IMR-90 (cell line): ENCODE measurements around the gene GPR35. TPM values are rescaled to one million over a fixed set of nuclear protein-coding genes. Genes with fewer than 3 reads are reported as not detected.
"Not testable (repeated sequence)": the region's sequence is repeated elsewhere in the genome, so short reads cannot be mapped to it uniquely, and the experiment has no call there.

Source experiments
- ATAC-seq: fragments of 200-7000 bp; cut with Tn5 transposase; 2 replicates; pipeline ENCODE4 v1.9.1; 2020; ENCODE audit warnings: low read depth, mild to moderate bottlenecking, moderate library complexity
- BruUV-seq: library from RNA; stranded (reverse); fragments of 400-500 nt; replicated peaks from 2 replicates; lab custom pipeline; 2021; lab: Mats Ljungman, UMichigan
- CTCF ChIA-PET: fragments of 300-600 bp; formaldehyde crosslinking; extraction: SDS; loops from one replicate; lab custom pipeline; 2021; ENCODE audit warnings: antibody characterized with exemption; lab: Yijun Ruan, JAX
- POLR2A ChIA-PET: fragments of 300-600 bp; sonication (Branson Sonifier 250); formaldehyde crosslinking; loops from one replicate; lab custom pipeline; 2022; ENCODE audit warnings: antibody characterized with exemption; ENCODE audit not compliant: unreplicated experiment; lab: Charles Lee
- DNase-seq: peaks from one replicate; pipeline ENCODE4 v3.0.0; 2013
- H2AFZ ChIP-seq: replicated peaks from 2 replicates; pipeline ENCODE3; 2013; ENCODE audit warnings: low read length, mild to moderate bottlenecking; ENCODE audit not compliant: poor library complexity
- H2AK5ac ChIP-seq: 2 replicates; pipeline ENCODE4 v1.6.1; 2013; ENCODE audit warnings: low read depth, low read length, inconsistent platforms
- H2AK9ac ChIP-seq: replicated peaks from 2 replicates; pipeline ENCODE3; 2013; ENCODE audit warnings: mild to moderate bottlenecking, low read depth, low read length, moderate library complexity; ENCODE audit not compliant: poor library complexity
- H2BK120ac ChIP-seq: 2 replicates; pipeline ENCODE4 v1.6.1; 2013; ENCODE audit warnings: low read depth, low read length, inconsistent platforms
- H2BK15ac ChIP-seq: 3 replicates; pipeline ENCODE4 v1.6.1; 2013; ENCODE audit warnings: low read depth, low read length, inconsistent platforms
- H2BK20ac ChIP-seq: 2 replicates; pipeline ENCODE4 v1.6.1; 2013; ENCODE audit warnings: low read depth, mild to moderate bottlenecking, inconsistent platforms, low read length, moderate library complexity
- H2BK5ac ChIP-seq: 2 replicates; pipeline ENCODE4 v1.6.1; 2013; ENCODE audit warnings: mild to moderate bottlenecking, low read depth, low read length, inconsistent platforms; ENCODE audit not compliant: poor library complexity, severe bottlenecking
- H3K14ac ChIP-seq: replicated peaks from 2 replicates; pipeline ENCODE4 v1.6.1; 2013; ENCODE audit warnings: low read depth, low read length, inconsistent platforms
- H3K18ac ChIP-seq: 2 replicates; pipeline ENCODE4 v1.6.1; 2013; ENCODE audit warnings: low read depth, low read length, control low read depth
- H3K23ac ChIP-seq: 2 replicates; pipeline ENCODE4 v1.6.1; 2013; ENCODE audit warnings: low read depth, low read length, inconsistent platforms
- H3K27ac ChIP-seq: 2 replicates; pipeline ENCODE4 v1.5.1; 2013; ENCODE audit warnings: mild to moderate bottlenecking, control low read depth, low read length; ENCODE audit not compliant: insufficient read depth
- H3K27me3 ChIP-seq: 2 replicates; pipeline ENCODE4 v1.6.1; 2013; ENCODE audit warnings: low read length; ENCODE audit not compliant: control insufficient read depth, insufficient read depth
- H3K36me3 ChIP-seq: 2 replicates; pipeline ENCODE4 v1.6.1; 2013; ENCODE audit warnings: low read length, mixed read lengths; ENCODE audit not compliant: control insufficient read depth, insufficient read depth
- H3K4ac ChIP-seq: 2 replicates; pipeline ENCODE4 v1.6.1; 2013; ENCODE audit warnings: low read depth, low read length, inconsistent platforms
- H3K4me1 ChIP-seq: 2 replicates; pipeline ENCODE4 v1.6.1; 2013; ENCODE audit warnings: low read length, mixed read lengths; ENCODE audit not compliant: control insufficient read depth, insufficient read depth
- H3K4me2 ChIP-seq: 2 replicates; pipeline ENCODE4 v1.6.1; 2013; ENCODE audit warnings: low read depth, mild to moderate bottlenecking, control low read depth, low read length, moderate library complexity
- H3K4me3 ChIP-seq: 2 replicates; pipeline ENCODE4 v1.5.1; 2013; ENCODE audit warnings: low read depth, mild to moderate bottlenecking, control low read depth, low read length, moderate library complexity; ENCODE audit not compliant: insufficient read depth
- H3K56ac ChIP-seq: 2 replicates; pipeline ENCODE4 v1.6.1; 2013; ENCODE audit warnings: low read length, inconsistent platforms; ENCODE audit not compliant: insufficient read depth; ENCODE audit errors: extremely low read depth
- H3K79me1 ChIP-seq, 2 experiments: 2 replicates each; pipeline ENCODE4 v1.6.1; 2013; ENCODE audit warnings: low read length in 2 of 2, inconsistent platforms in 1 of 2, low read depth in 1 of 2
- H3K9ac ChIP-seq: 2 replicates; pipeline ENCODE4 v1.6.1; 2013; ENCODE audit warnings: low read depth, low read length, control low read depth
- H3K9me1 ChIP-seq: 2 replicates; pipeline ENCODE4 v1.6.1; 2013; ENCODE audit warnings: low read length, inconsistent platforms; ENCODE audit not compliant: insufficient read depth
- H3K9me3 ChIP-seq: 2 replicates; pipeline ENCODE4 v1.6.1; 2013; ENCODE audit warnings: low read length; ENCODE audit not compliant: control insufficient read depth, insufficient read depth
- H4K20me1 ChIP-seq: 2 replicates; pipeline ENCODE4 v1.6.1; 2013; ENCODE audit warnings: low read length, inconsistent platforms; ENCODE audit not compliant: insufficient read depth
- H4K5ac ChIP-seq: 2 replicates; pipeline ENCODE4 v1.6.1; 2013; ENCODE audit warnings: mild to moderate bottlenecking, low read depth, low read length, control low read depth
- H4K8ac ChIP-seq, 2 experiments: 2 replicates each; pipeline ENCODE4 v1.6.1; 2013; ENCODE audit warnings: low read depth in 2 of 2, low read length in 2 of 2, control low read depth in 1 of 2, inconsistent platforms in 1 of 2
- H4K91ac ChIP-seq: 2 replicates; pipeline ENCODE4 v1.6.1; 2013; ENCODE audit warnings: low read depth, low read length, inconsistent platforms; ENCODE audit not compliant: insufficient read depth
- WGBS, 2 experiments: methylation state at CpG; one replicate each; pipeline versions ENCODE4 v1.1.5 to v1.1.7; 2013; ENCODE audit warnings: missing lambda C conversion rate in 2 of 2; ENCODE audit not compliant: insufficient read length in 1 of 2; ENCODE audit errors: extremely low coverage in 2 of 2; 5-methylcytosine and 5-hydroxymethylcytosine counted together
- dilution Hi-C: fragments of 300-500 bp; cut with HindIII; formaldehyde crosslinking; loops from one replicate; pipeline ENCODE4 v1.14.3; 2018; ENCODE audit warnings: low sequenced_read_pairs; ENCODE audit not compliant: unreplicated experiment
- in situ Hi-C: fragments of 300-500 bp; cut with MboI; formaldehyde crosslinking; loops from 3 replicates; pipeline ENCODE4 v1.14.3; 2019; ENCODE audit warnings: low sequenced_read_pairs, inconsistent platforms, mixed read lengths
- intact Hi-C: fragments of 100-400 bp; cut with micrococcal nuclease; formaldehyde crosslinking; loops from 2 replicates; pipeline ENCODE4 v1.10.0; 2022
- polyA plus RNA-seq, 3 experiments: library from polyadenylated mRNA; depleted of rRNA; stranded (reverse); fragments of >200 nt; gene quantifications; 2 replicates each; pipeline ENCODE4 v1.2.3, GENCODE V29; 2012; ENCODE audit warnings: low replicate concordance in 1 of 3
- total RNA-seq: library from RNA; depleted of rRNA; stranded (reverse); fragments of >200 nt; gene quantifications from 2 replicates; pipeline ENCODE4 v1.2.3, GENCODE V29; 2012

GPR35 gene
- total and polyA plus RNA-seq, 2 of the 4 experiments (the other 2 are of a cell fraction), result 0.31 TPM; not detected in 1

GRCh38 chr2:240616860-240617666, 8.2 kb upstream of the GPR35 start:
- H3K9me3 ChIP-seq, H2BK20ac ChIP-seq, H3K36me3 ChIP-seq, H2BK5ac ChIP-seq, H2AFZ ChIP-seq, H3K23ac ChIP-seq, H4K8ac ChIP-seq, H3K9me1 ChIP-seq, H3K4me3 ChIP-seq, DNase-seq, intact Hi-C loops, H4K5ac ChIP-seq, H4K91ac ChIP-seq, H2BK120ac ChIP-seq, H3K4me2 ChIP-seq, dilution Hi-C loops, H3K4ac ChIP-seq, in situ Hi-C loops, H3K18ac ChIP-seq, H2AK9ac ChIP-seq, ATAC-seq, H3K4me1 ChIP-seq, H4K20me1 ChIP-seq, H3K56ac ChIP-seq, H3K14ac ChIP-seq, H2BK15ac ChIP-seq, H2AK5ac ChIP-seq, H3K79me1 ChIP-seq, H3K27me3 ChIP-seq, BruUV-seq, POLR2A ChIA-PET, H3K9ac ChIP-seq, H3K27ac ChIP-seq: not testable (repeated sequence)
- no CpG with 5 or more reads among the region's 5 CpGs for WGBS, 2 experiments
- CTCF ChIA-PET, result interaction anchor here (0.6 kb wide), 1 partner anchor 32 kb away, joined by 3 read pairs; no protein-coding TSS in a partner anchor
